Brain microvascular endothelial cell (primary cell): ENCODE data around the gene STAM.

Source experiments
- DNase-seq: peaks from one replicate; pipeline ENCODE4 v3.0.0-alpha.2; 2020
- H3K27ac ChIP-seq: fragments of 250-450 bp; sonication (Bioruptor Pico); 2 replicates; pipeline ENCODE4 v1.5.1; 2020; ENCODE audit warnings: mild to moderate bottlenecking, moderate library complexity
- H3K27me3 ChIP-seq: fragments of 250-450 bp; sonication (Bioruptor Pico); replicated peaks from 2 replicates; pipeline ENCODE4 v1.5.1; 2020; ENCODE audit warnings: mild to moderate bottlenecking
- H3K36me3 ChIP-seq: fragments of 250-450 bp; sonication (Bioruptor Pico); replicated peaks from 2 replicates; pipeline ENCODE4 v1.5.1; 2020; ENCODE audit warnings: mild to moderate bottlenecking
- H3K4me3 ChIP-seq: 2 replicates; pipeline ENCODE4 v1.5.1; 2011; ENCODE audit warnings: low read depth, mild to moderate bottlenecking, control low read depth, low read length, moderate library complexity
- in situ Hi-C: cut with HindIII; loops from 2 replicates; pipeline ENCODE4 v1.10.0; 2017; ENCODE audit warnings: low sequenced_read_pairs, low pct_ligation_motif_present
- TF ChIP-seq, protein P1 (sequence below): IDR thresholded peaks from 2 replicates; pipeline ENCODE4 v1.5.1; 2011; ENCODE audit warnings: low read depth, mild to moderate bottlenecking, moderate library complexity, low read length, control low read depth, inconsistent platforms; ENCODE audit errors: missing control alignments

The STAM gene

DNA sequence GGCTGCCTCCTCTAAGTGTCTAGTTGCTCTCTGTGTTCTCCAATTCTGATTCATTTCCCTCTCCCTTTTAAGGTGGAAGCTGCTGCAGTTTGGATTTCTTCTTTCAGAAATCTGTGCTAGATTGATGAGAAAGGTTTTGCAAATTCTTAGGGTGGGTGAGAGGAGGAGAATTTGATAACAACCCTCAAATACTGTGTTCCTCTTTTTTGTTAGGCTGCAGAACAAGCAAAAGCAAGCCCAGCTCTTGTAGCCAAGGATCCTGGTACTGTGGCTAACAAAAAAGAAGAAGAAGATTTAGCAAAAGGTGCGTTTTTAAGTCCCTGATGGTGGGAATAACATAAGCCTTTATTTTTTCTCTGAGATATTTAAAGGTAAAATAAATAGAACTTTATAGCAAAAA lies 49.1 kb downstream of the STAM start:
- Histone ChIP-seq H3K27me3 (no peaks in the 10 kb centered on the region), H3K36me3 (peaks cover 7% of the 10 kb centered on the region), H3K4me3 (no peak overlapping the region), H3K27ac (no peak overlapping the region)
- in situ Hi-C loops, result no loop called here
- no peak for DNase-seq
- TF ChIP-seq, protein P1, sequence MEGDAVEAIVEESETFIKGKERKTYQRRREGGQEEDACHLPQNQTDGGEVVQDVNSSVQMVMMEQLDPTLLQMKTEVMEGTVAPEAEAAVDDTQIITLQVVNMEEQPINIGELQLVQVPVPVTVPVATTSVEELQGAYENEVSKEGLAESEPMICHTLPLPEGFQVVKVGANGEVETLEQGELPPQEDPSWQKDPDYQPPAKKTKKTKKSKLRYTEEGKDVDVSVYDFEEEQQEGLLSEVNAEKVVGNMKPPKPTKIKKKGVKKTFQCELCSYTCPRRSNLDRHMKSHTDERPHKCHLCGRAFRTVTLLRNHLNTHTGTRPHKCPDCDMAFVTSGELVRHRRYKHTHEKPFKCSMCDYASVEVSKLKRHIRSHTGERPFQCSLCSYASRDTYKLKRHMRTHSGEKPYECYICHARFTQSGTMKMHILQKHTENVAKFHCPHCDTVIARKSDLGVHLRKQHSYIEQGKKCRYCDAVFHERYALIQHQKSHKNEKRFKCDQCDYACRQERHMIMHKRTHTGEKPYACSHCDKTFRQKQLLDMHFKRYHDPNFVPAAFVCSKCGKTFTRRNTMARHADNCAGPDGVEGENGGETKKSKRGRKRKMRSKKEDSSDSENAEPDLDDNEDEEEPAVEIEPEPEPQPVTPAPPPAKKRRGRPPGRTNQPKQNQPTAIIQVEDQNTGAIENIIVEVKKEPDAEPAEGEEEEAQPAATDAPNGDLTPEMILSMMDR, result no peak

DNA sequence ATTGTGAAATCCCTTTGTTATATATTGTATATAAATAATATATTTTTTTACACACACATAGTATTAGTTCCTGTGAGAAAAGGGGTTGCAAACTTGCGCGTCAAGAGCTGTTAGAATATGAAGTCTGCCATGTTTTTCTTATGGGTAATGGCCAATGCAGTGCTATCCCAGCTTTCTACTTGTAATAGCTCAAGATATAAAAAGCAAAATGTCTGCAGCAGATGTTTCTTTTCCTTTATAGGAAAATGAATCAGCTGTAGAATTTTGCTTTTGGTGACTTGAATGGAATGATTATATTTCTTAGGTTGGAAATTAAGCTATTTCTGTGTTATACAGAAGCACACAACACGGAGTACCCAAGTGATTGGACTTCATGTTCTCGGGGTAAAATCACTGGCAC lies 54.7 kb downstream of the STAM start:
- Histone ChIP-seq H3K27ac (no peak overlapping the region), H3K36me3 (peaks cover 6% of the 10 kb centered on the region), H3K27me3 (no peaks in the 10 kb centered on the region), H3K4me3 (no peak overlapping the region)
- no peak for DNase-seq
- TF ChIP-seq, protein P1, result no peak
- in situ Hi-C loops, result no loop called here

DNA sequence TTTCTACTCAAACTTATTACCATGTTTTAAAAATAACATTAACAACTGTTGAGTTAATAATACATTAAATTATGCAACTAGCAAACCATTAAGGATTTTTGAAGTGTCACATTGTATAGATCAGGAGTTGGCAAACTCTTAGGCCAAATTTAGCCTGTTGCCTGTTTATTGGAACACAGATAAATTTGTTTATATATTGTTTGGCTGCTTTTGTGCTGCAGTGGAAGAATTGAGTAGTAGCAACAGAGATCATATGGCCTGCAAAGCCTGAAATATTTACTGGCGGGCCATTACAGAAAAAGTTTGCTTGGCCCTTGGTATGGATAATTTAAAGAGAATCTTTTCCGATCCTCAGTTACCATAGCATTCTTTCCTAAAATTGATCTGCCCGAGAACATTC lies 57.4 kb downstream of the STAM start:
- DNase-seq, result no peak
- Histone ChIP-seq H3K27me3 (no peaks in the 10 kb centered on the region), H3K4me3 (no peak overlapping the region), H3K36me3 (peaks cover 8% of the 10 kb centered on the region), H3K27ac (no peak overlapping the region)
- TF ChIP-seq, protein P1, result no peak
- in situ Hi-C loops, result no loop called here

GRCh38 chr10:17703706-17704105 lies 59.8 kb downstream of the STAM start:
- in situ Hi-C loops, result no loop called here
- H3K27me3 ChIP-seq, result no peaks in the 10 kb centered on the region
- no peak for DNase-seq

DNA sequence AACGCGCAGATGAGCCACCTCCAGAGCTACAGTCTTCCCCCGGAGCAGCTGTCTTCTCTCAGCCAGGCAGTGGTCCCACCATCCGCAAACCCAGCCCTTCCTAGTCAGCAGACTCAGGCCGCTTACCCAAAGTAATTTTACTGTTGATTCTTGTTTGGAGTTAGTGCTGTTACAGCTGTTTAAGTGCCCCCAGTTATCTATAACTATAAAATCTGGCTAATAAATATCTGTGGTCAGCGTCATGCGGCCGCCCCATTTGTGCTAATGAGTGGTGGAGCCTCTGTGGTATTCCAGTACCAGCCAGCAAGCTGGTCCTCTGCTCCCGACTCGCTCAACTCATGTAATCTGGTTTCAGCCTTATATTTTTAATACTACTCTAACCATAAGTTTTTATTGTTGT lies 64.9 kb downstream of the STAM start:
- in situ Hi-C loops, result no loop called here
- no peaks in the 10 kb centered on the region for H3K27me3 ChIP-seq
- H3K27ac ChIP-seq, result no peak overlapping the region
- peaks cover 18% of the 10 kb centered on the region for H3K36me3 ChIP-seq
- no peak for DNase-seq
- no peak overlapping the region for H3K4me3 ChIP-seq
- TF ChIP-seq, protein P1, result no peak

More at GRCh38 chr10:17703706-17704105, 59.8 kb downstream of the STAM start:
- TF ChIP-seq, protein P1, result no peak
- H3K27ac ChIP-seq, result no peak overlapping the region
- peaks cover 8% of the 10 kb centered on the region for H3K36me3 ChIP-seq
- H3K4me3 ChIP-seq, result no peak overlapping the region

DNA sequence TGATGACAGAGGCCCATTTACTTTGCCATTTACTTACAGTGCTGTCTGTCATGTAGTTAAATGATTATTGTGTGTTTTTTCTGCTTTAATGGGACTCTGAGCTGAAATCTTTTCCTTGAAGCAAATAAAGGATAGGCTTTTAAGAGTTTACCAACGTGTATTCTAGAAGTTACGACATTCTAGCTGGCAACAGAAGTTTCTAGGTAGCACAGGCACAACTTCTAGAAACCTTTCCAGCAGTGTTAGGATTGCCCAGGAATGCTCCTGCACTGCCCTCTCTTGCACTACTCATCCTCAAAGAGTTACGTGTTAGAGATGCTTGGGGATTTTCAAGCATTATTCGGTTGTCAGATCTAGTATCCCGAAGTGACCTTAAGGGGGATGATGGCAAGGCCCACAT lies 65.5 kb downstream of the STAM start:
- H3K27ac ChIP-seq, result no peak overlapping the region
- H3K4me3 ChIP-seq, result no peak overlapping the region
- DNase-seq, result no peak
- H3K36me3 ChIP-seq, result peaks cover 17% of the 10 kb centered on the region
- no peaks in the 10 kb centered on the region for H3K27me3 ChIP-seq
- TF ChIP-seq, protein P1, result no peak
- in situ Hi-C loops, result no loop called here
